ENCODE results near the gene POFUT1.

- TF ChIP-seq EZH2 (IDR thresholded peaks at IDR 0.05; ENCODE audit: borderline replicate concordance, low read depth, low read length) (no peak), CTCF (IDR thresholded peaks at IDR 0.05 in 2 of 3, conservative IDR thresholded peaks at IDR 0.05 in 1 of 3; ENCODE audit: insufficient read depth in 2 of 3, low read depth in 1 of 3, low read length in 3 of 3) (no peak), ETV6 (IDR thresholded peaks at IDR 0.05; ENCODE audit: borderline replicate concordance in 1 of 2, low read depth in 2 of 2, low read length in 1 of 2) (no peak), ETV6 (CRISPR knock-in tag; IDR thresholded peaks at IDR 0.05; ENCODE audit: borderline replicate concordance) (no peak), ZNF23 (CRISPR knock-in tag; IDR thresholded peaks at IDR 0.05) (no peak), ZEB2 (IDR thresholded peaks at IDR 0.05) (no peak), CEBPZ (IDR thresholded peaks at IDR 0.05; ENCODE audit: borderline replicate concordance, low read depth, low read length) (no peak), SP2 (IDR thresholded peaks at IDR 0.05; ENCODE audit: extremely low read depth, low read depth, low read length, poor library complexity, severe bottlenecking) (no peak)
- TF ChIP-seq, protein P1, sequence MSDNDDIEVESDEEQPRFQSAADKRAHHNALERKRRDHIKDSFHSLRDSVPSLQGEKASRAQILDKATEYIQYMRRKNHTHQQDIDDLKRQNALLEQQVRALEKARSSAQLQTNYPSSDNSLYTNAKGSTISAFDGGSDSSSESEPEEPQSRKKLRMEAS (CRISPR knock-in tag; IDR thresholded peaks at IDR 0.05) = no peak
Observed at GRCh38 chr20:32281711-32282110, 74.0 kb downstream of the POFUT1 start.

Measured in K562 (cell line).